Stimulated activated CD8-positive, alpha-beta memory T cell treated with anti-CD3 and anti-CD28 coated beads, Interleukin-4, amount 100 ng/mL, for 48 hours (primary cell): ENCODE data around the gene ARL8B.

Experiments used
- DNase-seq: peaks from one replicate; pipeline ENCODE4 v3.0.0-alpha.2; 2020

Gene ARL8B

DNA sequence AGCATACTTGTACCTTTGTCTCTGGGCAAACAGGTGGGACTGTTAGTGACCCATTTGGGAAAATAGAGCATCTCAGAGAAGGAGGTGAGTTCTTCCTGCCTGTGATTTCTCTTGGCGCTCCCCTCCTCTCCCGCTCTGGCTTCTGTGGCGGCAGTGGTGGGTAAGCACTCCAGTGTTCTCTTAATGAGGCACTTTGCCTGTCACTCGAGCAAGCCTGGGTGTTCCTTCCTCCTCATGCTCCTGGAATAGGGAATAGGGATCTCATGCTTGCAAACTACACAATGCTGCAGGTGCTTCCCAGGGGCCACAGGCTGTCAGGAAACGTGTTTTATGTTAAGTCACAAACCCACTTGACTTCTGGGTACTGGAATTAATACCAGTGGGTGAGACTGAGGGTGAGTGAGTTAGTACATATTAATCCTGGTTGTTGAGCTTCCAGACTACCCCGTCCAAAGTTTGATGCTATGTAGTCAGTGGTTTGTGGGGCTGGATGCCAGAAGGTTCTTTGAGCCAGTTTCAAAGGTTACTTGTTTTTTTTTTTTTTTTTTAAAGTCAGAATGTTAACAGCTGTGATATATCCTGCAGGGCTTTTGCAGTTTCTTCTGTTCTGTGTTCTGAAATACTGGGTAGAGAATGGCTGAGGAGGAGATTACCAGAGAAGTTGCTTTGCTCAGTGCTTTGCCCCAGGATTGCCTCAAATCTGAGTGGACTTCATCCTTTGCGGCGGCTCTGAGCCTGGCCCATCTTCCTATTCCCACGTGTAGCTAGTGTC, 95.9 kb downstream of the ARL8B start:
- DNase-seq, result no peak

DNA sequence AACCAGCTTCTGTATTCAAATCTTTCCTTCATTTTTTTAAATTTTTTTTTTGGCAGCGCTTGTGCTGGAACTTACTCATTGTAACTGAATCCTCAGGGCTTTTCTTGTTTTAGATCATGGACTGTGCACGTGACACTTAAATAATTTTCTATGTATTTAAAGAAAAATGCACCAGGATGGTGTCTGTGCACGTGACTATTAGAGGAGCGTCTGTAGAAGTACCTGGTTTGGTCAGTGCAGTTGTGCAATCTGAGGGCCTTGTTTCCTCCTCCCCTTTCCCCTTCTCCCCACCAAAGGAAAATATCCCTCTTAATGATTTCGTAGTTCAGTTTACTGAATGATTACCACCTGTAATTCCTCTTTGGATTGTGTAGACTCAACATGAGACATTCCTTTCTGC, 96.7 kb downstream of the ARL8B start:
- DNase-seq, result no peak

DNA sequence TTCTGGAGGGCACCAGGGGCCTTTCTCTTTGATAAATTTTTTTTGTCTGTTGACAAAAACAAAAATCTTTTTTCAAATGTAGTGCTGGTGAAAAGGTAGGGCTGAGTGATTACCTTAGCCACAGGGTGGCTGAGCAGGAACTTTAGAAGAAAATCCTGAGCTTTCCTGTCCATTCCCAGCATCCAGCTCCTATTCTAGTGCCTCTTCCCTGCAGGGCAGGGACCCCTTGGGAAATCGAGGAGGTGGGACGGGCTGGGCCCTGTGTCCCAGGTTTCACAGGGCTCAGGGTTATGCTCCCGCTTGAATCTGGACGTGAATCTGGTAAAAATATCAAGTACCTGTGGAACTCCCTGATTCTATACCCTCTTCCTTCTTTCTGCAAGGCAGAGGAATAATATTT, 97.1 kb downstream of the ARL8B start:
- DNase-seq, result no peak

DNA sequence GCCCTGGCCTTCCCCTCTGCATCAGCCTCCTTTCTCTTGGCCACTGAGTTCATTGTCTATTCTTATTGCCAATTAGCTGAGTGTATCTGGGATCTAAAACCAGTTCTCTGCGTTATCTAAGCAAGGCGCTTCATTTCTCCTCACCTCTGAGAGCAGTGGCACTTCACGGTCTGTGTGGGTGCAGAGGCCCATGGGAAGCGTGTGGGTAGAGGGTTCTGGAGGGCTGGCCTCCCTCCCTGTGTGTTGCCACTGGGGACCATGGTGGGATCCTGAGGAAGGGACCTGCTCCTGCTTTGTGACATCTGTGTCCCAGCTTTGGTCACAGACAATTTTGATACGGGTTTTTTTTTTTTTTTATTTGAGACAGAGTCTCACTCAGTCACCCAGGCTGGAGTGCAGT, 98.1 kb downstream of the ARL8B start:
- no peak for DNase-seq

DNA sequence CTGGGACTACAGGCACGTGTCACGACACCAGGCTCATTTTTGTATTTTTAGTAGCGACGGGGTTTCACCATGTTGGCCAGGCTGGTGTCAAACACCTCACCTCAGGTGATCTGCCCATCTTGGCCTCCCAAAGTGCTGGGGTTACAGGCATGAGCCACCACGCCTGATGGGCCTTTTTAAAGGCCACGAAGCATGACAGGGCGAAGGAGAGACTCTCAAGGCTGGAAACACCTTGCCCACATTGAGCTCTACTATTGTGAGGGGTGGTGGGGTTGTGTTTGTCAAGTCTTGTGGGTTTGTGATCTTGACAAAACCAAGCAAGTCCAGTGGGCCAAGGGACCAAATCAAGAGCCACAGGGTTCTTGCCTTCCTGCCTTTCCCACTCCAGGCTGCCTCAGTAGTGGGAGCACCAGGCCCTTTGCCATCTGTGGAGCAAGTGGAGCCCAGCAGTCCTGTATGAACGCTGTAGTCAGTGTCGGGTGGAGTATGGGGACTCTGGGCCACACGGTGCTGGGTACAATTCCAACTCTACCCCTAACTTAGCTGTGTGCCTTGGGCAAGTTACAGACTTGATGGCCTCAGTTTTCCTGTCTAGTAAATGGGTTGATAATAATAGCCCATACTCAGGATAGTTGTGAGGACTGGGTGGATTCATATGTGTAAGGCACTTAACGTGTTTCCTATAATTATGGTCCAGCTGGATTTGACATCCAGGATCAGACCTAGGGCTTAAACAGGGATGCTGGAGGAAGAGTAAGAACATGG, 98.8 kb downstream of the ARL8B start:
- no peak for DNase-seq

DNA sequence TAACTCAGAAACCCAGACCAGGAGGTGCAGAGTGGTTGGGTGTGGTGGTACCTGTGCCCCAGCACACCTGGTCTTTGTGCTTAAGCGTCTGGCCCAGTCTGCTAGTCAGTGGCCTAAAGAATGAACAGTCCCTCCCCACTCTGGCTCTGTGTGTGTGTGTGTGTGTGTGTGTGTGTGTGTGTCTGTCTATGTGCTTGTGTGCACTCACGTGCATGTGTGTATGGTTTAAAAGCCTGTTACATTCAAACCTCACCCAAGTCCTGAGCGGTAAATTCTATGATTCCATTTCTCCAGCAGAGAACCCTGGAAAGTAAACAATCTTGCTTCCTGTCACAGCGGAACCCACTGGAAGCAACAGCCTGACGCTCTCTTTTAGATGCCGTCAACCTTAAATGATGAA, 99.6 kb downstream of the ARL8B start:
- DNase-seq, result no peak

DNA sequence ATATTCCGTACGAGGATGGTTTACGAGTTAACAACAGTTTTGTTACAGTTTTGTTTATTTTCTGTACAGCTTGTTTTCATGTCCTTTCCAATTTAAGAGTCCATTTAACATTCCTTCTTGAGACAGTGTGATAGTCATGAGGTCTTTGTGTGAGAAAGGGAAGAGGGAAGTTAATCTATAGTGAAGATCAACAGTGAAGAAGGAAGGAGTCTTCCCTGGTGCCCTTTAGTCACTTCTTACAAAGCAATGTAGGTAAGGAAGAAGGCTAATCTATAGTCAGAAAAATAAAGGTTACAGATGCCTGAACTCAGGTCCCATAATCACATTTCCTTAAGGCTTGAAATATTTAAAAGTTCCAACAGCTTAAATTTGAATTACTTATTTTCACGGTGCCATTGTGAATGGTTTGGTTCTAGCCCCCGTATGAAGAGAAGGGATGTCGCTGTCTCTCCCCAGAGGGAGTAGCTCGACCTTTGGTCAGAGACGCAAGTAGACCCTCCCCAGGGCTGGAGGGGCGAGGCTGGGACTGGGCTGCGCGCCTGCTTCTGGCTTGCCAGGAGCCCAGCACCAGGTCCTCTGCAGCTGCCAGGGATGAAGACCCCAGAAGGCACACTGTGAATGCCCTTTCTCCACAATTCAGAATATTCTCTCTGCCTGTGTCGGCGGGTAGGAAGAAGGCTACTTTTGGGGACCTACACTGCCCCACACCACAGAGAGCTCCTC, 100.4 kb downstream of the ARL8B start:
- DNase-seq, result no peak

DNA sequence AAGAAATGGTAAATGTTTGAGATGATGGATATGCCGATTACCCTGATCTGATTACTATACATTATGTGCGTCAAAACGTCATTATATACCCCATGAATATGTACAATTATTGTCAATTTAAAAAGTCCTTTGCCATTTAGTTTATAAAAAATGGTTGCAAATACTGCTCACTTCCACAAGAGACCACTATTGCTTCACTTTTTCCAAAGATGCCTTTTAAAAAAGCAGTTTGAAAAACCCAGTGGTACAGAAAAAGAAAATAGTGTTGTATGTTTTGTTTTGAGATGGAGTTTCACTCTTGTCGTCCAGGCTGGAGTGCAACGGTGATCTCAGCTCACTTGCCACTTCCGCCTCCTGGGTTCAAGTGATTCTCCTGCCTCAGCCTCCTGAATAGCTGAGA, 104.7 kb downstream of the ARL8B start:
- no peak for DNase-seq

DNA sequence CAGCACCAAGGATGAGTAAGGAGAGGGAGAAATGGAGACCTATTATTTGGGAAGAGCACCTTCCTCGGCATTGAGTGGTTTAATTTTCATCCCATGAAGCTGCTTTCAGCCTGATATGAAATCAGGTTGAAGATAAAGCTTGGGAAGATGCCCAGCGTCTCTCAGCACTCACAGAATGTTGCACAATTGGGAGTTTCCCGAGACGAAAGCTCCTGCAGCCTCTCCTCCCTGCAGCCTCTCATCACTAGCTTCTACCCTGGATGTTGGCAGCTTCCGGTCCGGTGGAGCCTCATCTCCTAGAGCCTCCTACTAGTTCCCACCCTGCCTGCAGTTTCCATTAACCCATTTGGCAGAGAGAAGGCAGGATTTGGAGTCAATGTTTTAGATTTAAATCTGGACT, 105.7 kb downstream of the ARL8B start:
- DNase-seq, result no peak

DNA sequence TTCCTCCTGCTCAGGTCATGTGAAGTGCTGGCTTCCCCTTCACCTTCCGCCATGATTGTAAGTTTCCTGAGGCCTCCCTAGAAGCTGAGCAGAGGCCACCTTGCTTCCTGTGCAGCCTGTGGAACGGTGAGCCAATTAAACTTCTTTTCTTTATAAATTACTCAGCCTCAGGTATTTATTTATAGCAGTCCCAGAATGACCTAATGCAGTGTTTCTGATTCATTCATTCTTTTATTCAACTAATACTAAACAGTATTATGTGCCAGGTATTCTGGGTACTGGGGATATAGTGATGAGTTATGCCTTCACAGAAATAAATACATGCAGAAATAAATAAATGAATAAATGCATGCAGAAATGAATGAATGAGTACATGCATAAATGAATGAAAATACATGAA, 107.3 kb downstream of the ARL8B start:
- DNase-seq, result no peak
